ENCODE measurements around the gene RND3.

Gene RND3

DNA sequence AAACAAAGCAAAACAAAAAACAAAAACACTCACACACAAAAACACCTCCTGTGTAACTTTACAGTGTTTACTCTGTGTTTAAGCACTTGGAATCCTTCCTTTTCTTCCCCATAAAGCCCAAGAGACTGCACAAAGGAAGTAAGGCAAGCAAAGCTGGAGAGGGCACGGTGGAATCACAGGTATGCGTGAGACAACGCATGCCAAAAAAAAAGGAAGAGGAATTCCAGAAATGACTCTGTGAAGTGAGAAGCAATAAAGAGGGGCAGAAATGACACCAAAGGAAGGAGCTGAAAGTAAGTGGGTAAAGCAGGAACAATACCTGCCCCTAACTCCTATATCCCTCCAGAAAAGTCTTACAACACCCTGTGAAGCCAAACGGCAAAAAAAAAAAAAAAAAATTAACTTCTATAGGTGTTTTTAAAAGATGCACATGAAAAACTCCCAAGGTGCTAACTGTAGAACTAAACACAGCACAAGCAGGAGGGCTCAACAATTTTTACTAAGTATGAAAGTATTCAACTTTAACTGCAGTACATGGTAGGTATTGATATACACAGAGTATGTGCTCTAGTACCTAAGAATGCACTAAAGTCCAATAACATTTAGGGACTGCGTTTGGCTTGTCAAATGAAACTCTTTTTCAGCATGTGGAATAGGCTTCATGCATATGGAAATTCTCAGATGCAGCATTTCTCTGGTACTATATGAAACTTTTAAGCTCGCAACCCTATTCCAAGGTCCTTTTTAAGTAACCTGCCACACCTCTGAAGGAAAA is 9.1 kb downstream of the RND3 start:
- DNase-seq (ENCODE audit: low read depth), result no peak
- H3K4me3 ChIP-seq (ENCODE audit: low read depth, low read length), result no peak overlapping the region

- no peak overlapping the region for H3K4me3 ChIP-seq (ENCODE audit: low read depth, low read length)
- DNase-seq (ENCODE audit: low read depth), result no peak
These were observed 10.1 kb downstream of the RND3 start for GRCh38 chr2:150477347-150477746.

DNA sequence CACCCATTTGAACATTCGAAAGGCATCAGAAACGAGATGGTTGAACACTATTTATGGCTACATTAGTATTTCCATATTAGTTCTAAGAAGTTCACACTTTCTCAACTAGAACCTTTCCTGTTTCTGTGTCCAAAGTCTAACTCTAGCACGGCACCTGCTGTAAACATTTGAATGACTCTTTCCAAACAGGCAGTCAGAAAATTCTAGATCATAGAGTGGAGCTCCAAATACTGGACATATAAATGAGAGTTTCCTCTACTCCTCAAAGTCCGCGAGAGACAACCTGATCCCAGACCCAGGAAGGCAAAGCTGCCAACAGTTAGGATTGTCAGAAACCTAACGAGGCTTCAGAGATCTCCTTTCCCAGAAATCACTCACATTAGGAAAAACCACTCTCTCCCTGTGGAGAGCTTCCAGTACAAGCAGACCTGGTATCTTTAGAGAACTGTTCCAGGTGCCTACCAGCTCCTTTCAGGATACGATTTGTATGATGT is 10.6 kb downstream of the RND3 start:
- DNase-seq (ENCODE audit: low read depth), result no peak
- no peak overlapping the region for H3K4me3 ChIP-seq (ENCODE audit: low read depth, low read length)

GRCh38 chr2:150476286-150476685 is 11.2 kb downstream of the RND3 start:
- H3K4me3 ChIP-seq (ENCODE audit: low read depth, low read length), result no peak overlapping the region
- no peak for DNase-seq (ENCODE audit: low read depth)

DNA sequence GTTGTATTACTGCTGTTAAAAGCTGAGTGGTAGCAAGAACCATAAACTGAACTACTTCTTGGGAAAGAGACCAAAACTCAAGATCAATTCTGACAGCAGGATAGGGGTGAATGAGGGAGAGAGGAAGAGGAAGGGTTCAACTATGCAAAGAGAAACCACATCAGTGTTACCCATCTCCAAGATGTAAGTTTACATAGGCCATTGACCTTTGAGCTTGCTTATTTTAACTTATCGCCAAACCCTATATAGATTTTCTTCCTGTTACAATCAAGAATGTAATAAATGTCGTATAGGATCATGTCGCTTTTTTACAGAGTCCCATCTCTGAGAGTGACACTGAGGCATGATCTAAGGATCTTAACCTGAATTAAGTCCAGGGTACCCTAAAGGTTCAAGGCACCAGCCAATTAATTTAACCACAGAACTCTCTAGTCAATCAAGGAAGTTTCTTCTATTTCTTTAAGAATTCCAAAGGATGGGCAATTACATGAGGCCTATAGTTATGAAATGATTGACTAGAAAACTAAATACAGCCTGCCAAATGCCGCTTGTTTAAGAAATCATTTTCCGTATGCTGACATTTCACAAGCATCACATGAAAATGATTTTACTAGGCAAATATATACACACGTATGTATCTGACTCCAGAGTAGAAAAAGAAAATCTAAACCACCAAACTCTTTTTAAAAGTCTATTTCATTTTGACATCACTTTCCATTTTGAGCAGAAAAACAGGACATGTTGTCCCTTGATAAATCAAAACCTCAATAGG is 11.8 kb downstream of the RND3 start:
- DNase-seq (ENCODE audit: low read depth), result no peak
- no peak overlapping the region for H3K4me3 ChIP-seq (ENCODE audit: low read depth, low read length)

GRCh38 chr2:150474326-150475074 is 13.0 kb downstream of the RND3 start:
- H3K4me3 ChIP-seq (ENCODE audit: low read depth, low read length), result no peak overlapping the region
- no peak for DNase-seq (ENCODE audit: low read depth)

DNA sequence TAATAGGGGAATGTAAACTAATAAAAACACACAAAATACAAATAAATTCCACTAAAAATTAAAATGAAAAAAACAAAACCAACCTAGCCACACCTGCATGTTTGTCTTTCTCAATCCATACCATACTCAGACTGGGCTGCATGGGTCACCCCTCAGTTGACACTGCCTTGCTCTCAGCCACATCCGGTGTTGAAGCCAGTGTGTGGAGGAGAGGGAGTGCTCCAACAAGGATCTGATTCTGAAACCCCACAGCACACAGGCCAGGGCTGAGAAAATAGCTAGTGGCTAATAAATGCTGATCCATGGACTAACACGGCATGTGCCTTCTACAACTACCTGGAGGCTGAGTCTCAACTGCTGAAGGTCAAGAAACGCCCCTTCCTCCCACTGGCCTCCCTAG is 13.7 kb downstream of the RND3 start:
- no peak overlapping the region for H3K4me3 ChIP-seq (ENCODE audit: low read depth, low read length)
- no peak for DNase-seq (ENCODE audit: low read depth)

- no peak overlapping the region for H3K4me3 ChIP-seq (ENCODE audit: low read depth, low read length)
- DNase-seq (ENCODE audit: low read depth), result no peak
These were observed 15.0 kb downstream of the RND3 start for GRCh38 chr2:150472511-150472899.

GRCh38 chr2:150471813-150472510 is 15.5 kb downstream of the RND3 start:
- DNase-seq (ENCODE audit: low read depth), result no peak
- H3K4me3 ChIP-seq (ENCODE audit: low read depth, low read length), result no peak overlapping the region

- no peak overlapping the region for H3K4me3 ChIP-seq (ENCODE audit: low read depth, low read length)
- no peak for DNase-seq (ENCODE audit: low read depth)
These were observed 17.0 kb downstream of the RND3 start for GRCh38 chr2:150470435-150470834.

GRCh38 chr2:150469706-150470274 is 17.7 kb downstream of the RND3 start:
- H3K4me3 ChIP-seq (ENCODE audit: low read depth, low read length), result no peak overlapping the region
- no peak for DNase-seq (ENCODE audit: low read depth)

DNA sequence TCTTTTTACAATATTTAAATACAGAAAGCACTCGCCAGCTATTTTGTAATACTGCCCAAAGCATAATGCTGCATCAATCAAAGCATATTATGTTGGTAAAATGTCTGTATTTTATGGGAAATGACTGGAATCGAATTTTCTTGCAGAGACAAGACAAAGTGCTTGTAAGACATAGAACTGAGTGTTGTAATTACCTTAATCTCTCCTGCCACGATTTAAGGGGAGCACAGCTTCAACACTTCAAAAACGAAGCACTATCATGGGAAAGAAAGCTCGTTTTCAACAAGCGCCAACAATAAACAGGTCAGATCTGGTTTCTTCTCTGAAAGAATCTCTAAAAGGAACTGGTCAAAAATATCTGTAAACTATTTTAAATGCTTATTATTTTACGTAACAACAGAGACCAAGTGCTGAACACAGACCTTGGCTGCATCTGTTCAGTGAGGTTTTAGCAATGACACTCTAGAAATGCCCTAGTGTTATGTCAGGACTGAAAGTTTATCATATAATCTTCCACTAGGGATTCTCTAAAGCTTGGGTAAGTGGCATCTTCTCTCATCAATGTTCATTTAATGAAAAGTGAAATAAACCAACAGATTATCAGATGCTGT is 19.0 kb downstream of the RND3 start:
- DNase-seq (ENCODE audit: low read depth), result no peak
- H3K4me3 ChIP-seq (ENCODE audit: low read depth, low read length), result no peak overlapping the region

DNA sequence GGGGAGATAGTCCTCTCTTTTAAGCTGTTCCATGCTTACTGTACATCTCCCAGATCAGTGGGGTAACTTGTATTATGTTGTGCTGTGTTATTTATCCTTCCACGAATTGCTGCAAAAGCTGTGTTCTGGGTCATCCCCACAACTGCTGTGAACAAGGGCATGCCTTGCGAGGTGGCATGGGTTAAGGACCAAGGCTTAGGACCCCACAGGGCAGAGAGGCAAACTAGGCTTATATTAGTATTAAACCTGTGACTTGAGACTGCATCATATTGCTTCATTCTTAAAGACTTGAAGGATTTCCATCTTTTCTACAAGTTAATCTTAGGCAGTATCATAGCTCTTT is 19.9 kb downstream of the RND3 start:
- DNase-seq (ENCODE audit: low read depth), result no peak
- no peak overlapping the region for H3K4me3 ChIP-seq (ENCODE audit: low read depth, low read length)

DNA sequence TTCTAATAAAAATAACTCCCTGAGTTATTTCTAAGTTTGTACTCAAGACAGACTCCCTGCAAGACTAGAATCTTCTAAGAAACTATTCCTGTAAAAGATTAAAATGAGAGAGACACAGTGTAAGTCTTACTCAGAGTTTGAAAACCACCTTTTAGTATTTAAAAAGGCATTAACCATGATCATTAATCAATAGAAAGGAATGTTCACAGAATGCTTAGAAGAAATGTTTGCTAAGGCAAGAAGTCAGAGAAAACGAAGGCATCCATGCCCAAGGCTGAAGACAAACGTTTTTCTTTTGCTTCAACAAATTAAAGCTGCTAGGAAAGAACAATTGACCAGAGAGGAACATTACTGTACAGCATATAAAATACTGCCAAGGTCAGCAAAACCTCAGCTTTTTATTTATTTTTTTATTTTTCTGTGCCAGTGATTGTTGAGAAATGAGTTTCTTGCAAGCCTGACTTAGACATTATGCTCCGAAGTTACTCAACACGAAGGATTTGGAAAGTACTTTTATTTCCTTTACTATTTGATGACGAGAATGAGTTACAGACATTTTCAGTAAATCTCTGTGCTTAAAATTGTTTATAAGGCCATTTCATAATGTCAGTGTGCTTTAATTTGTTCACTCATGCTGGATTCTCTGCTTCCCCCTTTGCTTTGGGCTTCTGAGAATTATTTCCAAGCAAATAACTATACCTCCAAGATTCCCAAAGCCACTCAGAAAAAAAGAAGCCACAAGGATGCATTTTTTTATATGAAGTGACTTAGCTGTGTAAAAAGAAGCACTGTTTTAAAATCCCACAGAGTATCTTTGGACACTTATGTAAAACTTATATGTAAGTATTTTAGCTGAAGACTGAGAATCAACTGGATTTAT is 20.5 kb downstream of the RND3 start:
- peak; percentile 67 for DNase-seq (ENCODE audit: low read depth)
- H3K4me3 ChIP-seq (ENCODE audit: low read depth, low read length), result no peak overlapping the region

- no peak for DNase-seq (ENCODE audit: low read depth)
- no peak overlapping the region for H3K4me3 ChIP-seq (ENCODE audit: low read depth, low read length)
These were observed 21.5 kb downstream of the RND3 start for GRCh38 chr2:150465703-150466569.

DNA sequence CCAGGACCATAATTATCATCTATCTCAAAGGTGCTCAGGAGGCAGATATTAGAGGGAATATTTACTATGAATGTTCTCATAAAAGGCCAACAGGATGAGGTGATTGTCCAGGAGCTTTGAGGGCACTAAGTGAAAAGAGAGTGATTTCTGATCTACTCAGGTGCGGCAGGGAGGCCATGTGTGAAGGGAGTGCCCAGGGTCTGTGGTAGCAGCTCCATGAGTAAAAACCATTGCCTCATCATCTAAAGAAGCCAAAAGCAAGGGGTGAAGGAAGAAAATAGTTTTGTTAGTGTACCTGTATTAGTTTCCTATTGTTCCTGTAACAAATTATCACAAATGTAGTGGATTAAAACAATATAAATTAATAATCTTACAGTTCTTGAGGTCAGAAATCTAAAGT is 22.5 kb downstream of the RND3 start:
- no peak overlapping the region for H3K4me3 ChIP-seq (ENCODE audit: low read depth, low read length)
- DNase-seq (ENCODE audit: low read depth), result no peak

- no peak overlapping the region for H3K4me3 ChIP-seq (ENCODE audit: low read depth, low read length)
- DNase-seq (ENCODE audit: low read depth), result no peak
These were observed 23.2 kb downstream of the RND3 start for GRCh38 chr2:150464270-150464669.
